Caco-2 (cell line): ENCODE data around the gene PRSS1. TPM values are rescaled to one million over a fixed set of nuclear protein-coding genes. Genes with fewer than 3 reads are reported as not detected.

Experiments
- BruUV-seq: library from RNA; stranded (reverse); fragments of 400-500 nt; replicated peaks from 2 replicates; lab custom pipeline; 2021; lab: Mats Ljungman, UMichigan
- CTCF ChIA-PET: fragments of 300-600 bp; sonication (Branson Sonifier 250); formaldehyde crosslinking; loops from one replicate; lab custom pipeline; 2022; ENCODE audit warnings: antibody characterized with exemption; lab: Charles Lee
- POLR2A ChIA-PET: fragments of 300-600 bp; sonication (Branson Sonifier 250); formaldehyde crosslinking; loops from one replicate; lab custom pipeline; 2022; ENCODE audit warnings: antibody characterized with exemption; lab: Charles Lee
- DNase-seq, 2 experiments: peaks; one replicate each; pipeline versions ENCODE4 v3.0.0 to v3.0.0-alpha.2; 2020 to 2022
- H3K27me3 ChIP-seq: replicated peaks from 2 replicates; pipeline ENCODE4 v1.6.0; 2011; ENCODE audit warnings: low read length; ENCODE audit not compliant: control insufficient read depth, insufficient read depth
- H3K36me3 ChIP-seq: 2 replicates; pipeline ENCODE4 v1.5.1; 2011; ENCODE audit warnings: low read length; ENCODE audit not compliant: control insufficient read depth, insufficient read depth
- H3K4me1 ChIP-seq: fragments of 250-450 bp; sonication (Bioruptor Pico); 2 replicates; pipeline ENCODE4 v1.5.1; 2020; ENCODE audit warnings: mild to moderate bottlenecking
- H3K4me3 ChIP-seq: 2 replicates; pipeline ENCODE4 v1.5.1; 2011; ENCODE audit warnings: low read depth, mild to moderate bottlenecking, control low read depth, low read length
- H3K9me3 ChIP-seq: fragments of 250-450 bp; sonication (Bioruptor Pico); 2 replicates; pipeline ENCODE4 v1.5.1; 2020; ENCODE audit warnings: mild to moderate bottlenecking, moderate library complexity
- H3K27ac Mint-ChIP-seq: one replicate; pipeline ENCODE4 v1.8.0; 2022; ENCODE audit warnings: mixed read lengths; ENCODE audit not compliant: unreplicated experiment
- H3K27me3 Mint-ChIP-seq: one replicate; pipeline ENCODE4 v1.8.0; 2022; ENCODE audit warnings: mixed read lengths; ENCODE audit not compliant: insufficient read depth, unreplicated experiment
- H3K36me3 Mint-ChIP-seq: one replicate; pipeline ENCODE4 v1.8.0; 2022; ENCODE audit warnings: mild to moderate bottlenecking, mixed read lengths; ENCODE audit not compliant: insufficient read depth, unreplicated experiment
- H3K4me1 Mint-ChIP-seq: one replicate; pipeline ENCODE4 v1.8.0; 2022; ENCODE audit warnings: low read depth, mixed read lengths; ENCODE audit not compliant: unreplicated experiment
- H3K4me3 Mint-ChIP-seq: one replicate; pipeline ENCODE4 v1.8.0; 2022; ENCODE audit warnings: mild to moderate bottlenecking, moderate library complexity, mixed read lengths; ENCODE audit not compliant: unreplicated experiment
- H3K9me3 Mint-ChIP-seq: one replicate; pipeline ENCODE4 v1.8.0; 2022; ENCODE audit warnings: mixed read lengths; ENCODE audit not compliant: unreplicated experiment
- CTCF ChIP-seq, 2 experiments: fragments of 200-600 bp in 1 of 2; IDR thresholded peaks; 1 replicate in 1 of 2; 2 replicates in 1 of 2; pipeline versions ENCODE4 v1.5.1 to v1.8.0; 2011 to 2022; ENCODE audit warnings: antibody characterized with exemption in 1 of 2, control low read depth in 1 of 2, inconsistent platforms in 1 of 2, low read depth in 1 of 2, low read length in 1 of 2, mild to moderate bottlenecking in 1 of 2, moderate library complexity in 1 of 2; ENCODE audit not compliant: insufficient read depth in 1 of 2, severe bottlenecking in 1 of 2, unreplicated experiment in 1 of 2
- intact Hi-C: fragments of 100-400 bp; cut with micrococcal nuclease; formaldehyde crosslinking; loops from one replicate; pipeline ENCODE4 v1.10.0; 2022; ENCODE audit not compliant: unreplicated experiment
- total RNA-seq: library from RNA; stranded (reverse); gene quantifications from 2 replicates; pipeline ENCODE4 v1.2.3, GENCODE V29; 2022

Gene PRSS1
- total RNA-seq, 1 experiment from 2014 or later: 18.1 TPM

GRCh38 chr7:142720986-142721385, 28.3 kb upstream of the PRSS1 start:
- H3K36me3 ChIP-seq: no peaks in the 10 kb centered on the region
- no peak overlapping the region for H3K4me3 ChIP-seq
- Mint-ChIP-seq H3K9me3 (no peaks in the 10 kb centered on the region), H3K27ac (no peak overlapping the region), H3K27me3 (peaks cover 14% of the 10 kb centered on the region), H3K4me1 (no peaks in the 10 kb centered on the region), H3K4me3 (no peak overlapping the region), H3K36me3 (no peaks in the 10 kb centered on the region)
- H3K4me1 ChIP-seq: no peaks in the 10 kb centered on the region
- DNase-seq: no peak
- ChIA-PET CTCF (no interaction called here), POLR2A (no interaction called here)
- intact Hi-C loops: no loop called here
- no TSS peak for BruUV-seq
- no peak for TF ChIP-seq CTCF (IDR thresholded peaks at IDR 0.05; ENCODE audit: insufficient read depth in 1 of 2, low read depth in 1 of 2, low read length in 1 of 2, severe bottlenecking in 1 of 2, unreplicated experiment in 1 of 2)
- H3K27me3 ChIP-seq: no peaks in the 10 kb centered on the region
- no peaks in the 10 kb centered on the region for H3K9me3 ChIP-seq

GRCh38 chr7:142722248-142722794, 27.0 kb upstream of the PRSS1 start:
- H3K4me3 ChIP-seq: no peak overlapping the region
- Mint-ChIP-seq H3K9me3 (no peaks in the 10 kb centered on the region), H3K36me3 (no peaks in the 10 kb centered on the region), H3K4me1 (no peaks in the 10 kb centered on the region), H3K27me3 (peaks cover 14% of the 10 kb centered on the region), H3K27ac (no peak overlapping the region), H3K4me3 (no peak overlapping the region)
- ChIA-PET POLR2A (no interaction called here), CTCF (no interaction called here)
- no peaks in the 10 kb centered on the region for H3K36me3 ChIP-seq
- H3K9me3 ChIP-seq: no peaks in the 10 kb centered on the region
- TF ChIP-seq CTCF (IDR thresholded peaks at IDR 0.05; ENCODE audit: insufficient read depth in 1 of 2, low read depth in 1 of 2, low read length in 1 of 2, severe bottlenecking in 1 of 2, unreplicated experiment in 1 of 2): no peak
- intact Hi-C loops: no loop called here
- DNase-seq: no peak
- H3K27me3 ChIP-seq: no peaks in the 10 kb centered on the region
- H3K4me1 ChIP-seq: no peaks in the 10 kb centered on the region
- BruUV-seq: no TSS peak

GRCh38 chr7:142733271-142733670, 16.0 kb upstream of the PRSS1 start:
- no peaks in the 10 kb centered on the region for H3K36me3 Mint-ChIP-seq
- Histone ChIP-seq H3K9me3 (no peaks in the 10 kb centered on the region), H3K36me3 (no peaks in the 10 kb centered on the region), H3K4me3 (no peak overlapping the region), H3K27me3 (no peaks in the 10 kb centered on the region), H3K4me1 (no peaks in the 10 kb centered on the region)
- no peak overlapping the region for H3K27ac Mint-ChIP-seq
- TF ChIP-seq CTCF (IDR thresholded peaks at IDR 0.05; ENCODE audit: insufficient read depth in 1 of 2, low read depth in 1 of 2, low read length in 1 of 2, severe bottlenecking in 1 of 2, unreplicated experiment in 1 of 2): no peak
- peaks cover 19% of the 10 kb centered on the region for H3K27me3 Mint-ChIP-seq
- H3K9me3 Mint-ChIP-seq: no peaks in the 10 kb centered on the region
- ChIA-PET CTCF (no interaction called here), POLR2A (no interaction called here)
- intact Hi-C loops: no loop called here
- no peak overlapping the region for H3K4me3 Mint-ChIP-seq
- H3K4me1 Mint-ChIP-seq: no peaks in the 10 kb centered on the region
- no TSS peak for BruUV-seq
- no peak for DNase-seq
